Measurements from ENCODE around the gene TRIM13. TPM values are rescaled to one million over a fixed set of nuclear protein-coding genes. Genes with fewer than 3 reads are reported as not detected.

TRIM13 gene
- total RNA-seq, 1 donor from 2014 or later = 26.4 TPM

- no peak overlapping the region for H3K4me2 ChIP-seq (ENCODE audit: low read length)
- TF ChIP-seq CTCF (IDR thresholded peaks at IDR 0.05; ENCODE audit: insufficient read depth, low read depth, low read length) (no peak), EZH2 (IDR thresholded peaks at IDR 0.05; ENCODE audit: insufficient read depth, low read length) (no peak)
- no peaks in the 10 kb centered on the region for H3K27me3 ChIP-seq (ENCODE audit: insufficient read depth, low read length)
- H3K36me3 ChIP-seq (ENCODE audit: insufficient read depth, low read length) = peaks cover 14% of the 10 kb centered on the region
- H3K27ac Mint-ChIP-seq (ENCODE audit: unreplicated experiment) = no peak overlapping the region
- H3K9me3 ChIP-seq (ENCODE audit: insufficient read depth, low read depth, low read length) = no peaks in the 10 kb centered on the region
- H3K4me3 Mint-ChIP-seq (ENCODE audit: unreplicated experiment) = no peak overlapping the region
- H3K4me1 Mint-ChIP-seq (ENCODE audit: low read depth, unreplicated experiment) = no peaks in the 10 kb centered on the region
- no peaks in the 10 kb centered on the region for H3K4me1 ChIP-seq (ENCODE audit: insufficient read depth, low read length)
- peaks cover 90% of the 10 kb centered on the region for H3K79me2 ChIP-seq (ENCODE audit: insufficient read depth, low read length)
- H3K9ac ChIP-seq (ENCODE audit: low read length) = no peak overlapping the region
- H3K4me3 ChIP-seq (ENCODE audit: insufficient read depth, low read depth, low read length) = no peak overlapping the region
- H3K27ac ChIP-seq (ENCODE audit: low read depth, low read length) = no peak overlapping the region
- no peaks in the 10 kb centered on the region for H3K9me3 Mint-ChIP-seq (ENCODE audit: unreplicated experiment)
- no peak overlapping the region for H2AFZ ChIP-seq (ENCODE audit: low read depth, low read length)
- DNase-seq (ENCODE audit: low read depth) (no peak), FAIRE-seq (peak; percentile 23)
- H3K36me3 Mint-ChIP-seq (ENCODE audit: low read depth, unreplicated experiment) = no peaks in the 10 kb centered on the region
- H4K20me1 ChIP-seq (ENCODE audit: insufficient read depth, low read length) = peaks cover 5% of the 10 kb centered on the region
- no peaks in the 10 kb centered on the region for H3K27me3 Mint-ChIP-seq (ENCODE audit: low read depth, unreplicated experiment)
These were observed 55.6 kb downstream of the TRIM13 start for GRCh38 chr13:50052478-50052877.

GRCh38 chr13:50053844-50054243 is 57.0 kb downstream of the TRIM13 start:
- Mint-ChIP-seq H3K27ac (ENCODE audit: unreplicated experiment) (no peak overlapping the region), H3K36me3 (ENCODE audit: low read depth, unreplicated experiment) (peaks cover 2% of the 10 kb centered on the region), H3K9me3 (ENCODE audit: unreplicated experiment) (no peaks in the 10 kb centered on the region), H3K4me1 (ENCODE audit: low read depth, unreplicated experiment) (no peaks in the 10 kb centered on the region), H3K27me3 (ENCODE audit: low read depth, unreplicated experiment) (no peaks in the 10 kb centered on the region), H3K4me3 (ENCODE audit: unreplicated experiment) (no peak overlapping the region)
- no peak for FAIRE-seq
- Histone ChIP-seq H3K4me1 (ENCODE audit: insufficient read depth, low read length) (no peaks in the 10 kb centered on the region), H2AFZ (ENCODE audit: low read depth, low read length) (no peak overlapping the region), H3K27ac (ENCODE audit: low read depth, low read length) (no peak overlapping the region), H3K4me2 (ENCODE audit: low read length) (no peak overlapping the region), H3K9me3 (ENCODE audit: insufficient read depth, low read depth, low read length) (no peaks in the 10 kb centered on the region), H3K27me3 (ENCODE audit: insufficient read depth, low read length) (no peaks in the 10 kb centered on the region), H3K36me3 (ENCODE audit: insufficient read depth, low read length) (peaks cover 14% of the 10 kb centered on the region), H3K9ac (ENCODE audit: low read length) (no peak overlapping the region), H3K4me3 (ENCODE audit: insufficient read depth, low read depth, low read length) (no peak overlapping the region), H3K79me2 (ENCODE audit: insufficient read depth, low read length) (peaks cover 93% of the 10 kb centered on the region), H4K20me1 (ENCODE audit: insufficient read depth, low read length) (peaks cover 5% of the 10 kb centered on the region)
- TF ChIP-seq CTCF (IDR thresholded peaks at IDR 0.05; ENCODE audit: insufficient read depth, low read depth, low read length) (no peak), EZH2 (IDR thresholded peaks at IDR 0.05; ENCODE audit: insufficient read depth, low read length) (no peak)
- no peak for DNase-seq (ENCODE audit: low read depth)

- Histone ChIP-seq H3K4me2 (ENCODE audit: low read length) (no peak overlapping the region), H3K36me3 (ENCODE audit: insufficient read depth, low read length) (peaks cover 14% of the 10 kb centered on the region)
- no peak overlapping the region for H3K27ac Mint-ChIP-seq (ENCODE audit: unreplicated experiment)
These were observed 58.6 kb downstream of the TRIM13 start for GRCh38 chr13:50055454-50055853.

More at GRCh38 chr13:50055454-50055853, 58.6 kb downstream of the TRIM13 start:
- FAIRE-seq = peak; percentile 39
- no peak for DNase-seq (ENCODE audit: low read depth)
- H3K4me3 Mint-ChIP-seq (ENCODE audit: unreplicated experiment) = no peak overlapping the region
- no peak overlapping the region for H3K27ac ChIP-seq (ENCODE audit: low read depth, low read length)
- H3K27me3 Mint-ChIP-seq (ENCODE audit: low read depth, unreplicated experiment) = no peaks in the 10 kb centered on the region
- TF ChIP-seq CTCF (IDR thresholded peaks at IDR 0.05; ENCODE audit: insufficient read depth, low read depth, low read length) (no peak), EZH2 (IDR thresholded peaks at IDR 0.05; ENCODE audit: insufficient read depth, low read length) (no peak)
- no peaks in the 10 kb centered on the region for H3K9me3 ChIP-seq (ENCODE audit: insufficient read depth, low read depth, low read length)
- H3K4me1 Mint-ChIP-seq (ENCODE audit: low read depth, unreplicated experiment) = no peaks in the 10 kb centered on the region
- no peaks in the 10 kb centered on the region for H3K9me3 Mint-ChIP-seq (ENCODE audit: unreplicated experiment)
- peaks cover 92% of the 10 kb centered on the region for H3K79me2 ChIP-seq (ENCODE audit: insufficient read depth, low read length)
- H2AFZ ChIP-seq (ENCODE audit: low read depth, low read length) = no peak overlapping the region
- no peak overlapping the region for H3K9ac ChIP-seq (ENCODE audit: low read length)
- peaks cover 9% of the 10 kb centered on the region for H4K20me1 ChIP-seq (ENCODE audit: insufficient read depth, low read length)
- no peaks in the 10 kb centered on the region for H3K27me3 ChIP-seq (ENCODE audit: insufficient read depth, low read length)
- H3K36me3 Mint-ChIP-seq (ENCODE audit: low read depth, unreplicated experiment) = peaks cover 4% of the 10 kb centered on the region
- no peaks in the 10 kb centered on the region for H3K4me1 ChIP-seq (ENCODE audit: insufficient read depth, low read length)
- no peak overlapping the region for H3K4me3 ChIP-seq (ENCODE audit: insufficient read depth, low read depth, low read length)

All from astrocyte (in vitro differentiated cells and primary cell).